ACC112 (cell line): Measurements from ENCODE around the gene AIM2.

Source experiments
- H2AFZ ChIP-seq: fragments of 200-600 bp; sonication (generic); one replicate; pipeline ENCODE4 v1.6.0; 2017; ENCODE audit warnings: antibody characterized with exemption, low read length; ENCODE audit not compliant: unreplicated experiment
- H3K27ac ChIP-seq: fragments of 200-600 bp; sonication (generic); 2 replicates; pipeline ENCODE4 v1.5.1; 2014; ENCODE audit warnings: low read depth, mild to moderate bottlenecking, antibody characterized with exemption, low read length, moderate library complexity
- H3K27me3 ChIP-seq: fragments of 200-600 bp; sonication (generic); 2 replicates; pipeline ENCODE4 v1.6.1; 2014; ENCODE audit warnings: mild to moderate bottlenecking, antibody characterized with exemption, low read length, moderate library complexity, mixed read lengths; ENCODE audit not compliant: insufficient read depth
- H3K36me3 ChIP-seq: fragments of 200-600 bp; sonication (generic); 2 replicates; pipeline ENCODE4 v1.6.1; 2016; ENCODE audit warnings: mild to moderate bottlenecking, antibody characterized with exemption, low read length, moderate library complexity, mixed read lengths; ENCODE audit not compliant: insufficient read depth
- H3K4me1 ChIP-seq: fragments of 200-600 bp; sonication (generic); one replicate; pipeline ENCODE4 v1.6.1; 2016; ENCODE audit warnings: low read length, mixed read lengths; ENCODE audit not compliant: insufficient read depth, unreplicated experiment, control insufficient read depth
- H3K4me3 ChIP-seq: fragments of 200-600 bp; sonication (generic); 2 replicates; pipeline ENCODE4 v1.5.1; 2014; ENCODE audit warnings: mild to moderate bottlenecking, low read depth, low read length
- H3K79me2 ChIP-seq: fragments of 200-600 bp; sonication (generic); one replicate; pipeline ENCODE4 v1.6.0; 2016; ENCODE audit warnings: low read length; ENCODE audit not compliant: control insufficient read depth, unreplicated experiment, insufficient read depth

The AIM2 gene

GRCh38 chr1:159079525-159079924, 3.0 kb upstream of the AIM2 start:
- H3K79me2 ChIP-seq = no peaks in the 10 kb centered on the region
- H3K4me3 ChIP-seq = no peak overlapping the region
- H3K36me3 ChIP-seq = no peaks in the 10 kb centered on the region
- H3K27ac ChIP-seq = no peak overlapping the region
- no peaks in the 10 kb centered on the region for H3K27me3 ChIP-seq
- no peak overlapping the region for H2AFZ ChIP-seq
- H3K4me1 ChIP-seq = peaks cover 11% of the 10 kb centered on the region

- Histone ChIP-seq H3K27ac (peak overlapping the region; percentile 19), H3K36me3 (no peaks in the 10 kb centered on the region), H3K4me1 (peaks cover 11% of the 10 kb centered on the region), H3K27me3 (no peaks in the 10 kb centered on the region), H2AFZ (peak overlapping the region; percentile 79), H3K4me3 (peak overlapping the region; percentile 48; the same call in 1 of the 2 replicates), H3K79me2 (no peaks in the 10 kb centered on the region)
These were observed 775 bp upstream of the AIM2 start for GRCh38 chr1:159077120-159077961.

GRCh38 chr1:159071970-159072582, 4.5 kb downstream of the AIM2 start:
- Histone ChIP-seq H3K79me2 (no peaks in the 10 kb centered on the region), H3K36me3 (no peaks in the 10 kb centered on the region), H2AFZ (no peak overlapping the region), H3K4me1 (peaks cover 15% of the 10 kb centered on the region), H3K27me3 (no peaks in the 10 kb centered on the region), H3K4me3 (no peak overlapping the region), H3K27ac (no peak overlapping the region)

- H3K4me1 ChIP-seq = peaks cover 7% of the 10 kb centered on the region
- no peak overlapping the region for H3K4me3 ChIP-seq
- H3K79me2 ChIP-seq = no peaks in the 10 kb centered on the region
- no peaks in the 10 kb centered on the region for H3K27me3 ChIP-seq
- no peak overlapping the region for H3K27ac ChIP-seq
- no peak overlapping the region for H2AFZ ChIP-seq
- H3K36me3 ChIP-seq = no peaks in the 10 kb centered on the region
These were observed 7.7 kb downstream of the AIM2 start for GRCh38 chr1:159068886-159069285.

- H3K79me2 ChIP-seq = no peaks in the 10 kb centered on the region
- peaks cover 7% of the 10 kb centered on the region for H3K4me1 ChIP-seq
- H3K27ac ChIP-seq = no peak overlapping the region
- H3K4me3 ChIP-seq = no peak overlapping the region
- peak overlapping the region; percentile 52 for H2AFZ ChIP-seq
- no peaks in the 10 kb centered on the region for H3K27me3 ChIP-seq
- no peaks in the 10 kb centered on the region for H3K36me3 ChIP-seq
These were observed 8.6 kb downstream of the AIM2 start for GRCh38 chr1:159067699-159068621.

- H3K4me3 ChIP-seq = no peak overlapping the region
- no peaks in the 10 kb centered on the region for H3K27me3 ChIP-seq
- no peak overlapping the region for H2AFZ ChIP-seq
- no peak overlapping the region for H3K27ac ChIP-seq
- H3K79me2 ChIP-seq = no peaks in the 10 kb centered on the region
- peaks cover 7% of the 10 kb centered on the region for H3K4me1 ChIP-seq
- H3K36me3 ChIP-seq = no peaks in the 10 kb centered on the region
These were observed 10.5 kb downstream of the AIM2 start for GRCh38 chr1:159066108-159066507.

- Histone ChIP-seq H3K4me3 (no peak overlapping the region), H3K4me1 (peaks cover 7% of the 10 kb centered on the region), H2AFZ (no peak overlapping the region), H3K36me3 (no peaks in the 10 kb centered on the region), H3K27me3 (no peaks in the 10 kb centered on the region), H3K27ac (no peak overlapping the region), H3K79me2 (no peaks in the 10 kb centered on the region)
These were observed 11.5 kb downstream of the AIM2 start for GRCh38 chr1:159065106-159065505.

GRCh38 chr1:159058751-159059150, 17.8 kb downstream of the AIM2 start:
- Histone ChIP-seq H3K27me3 (no peaks in the 10 kb centered on the region), H3K36me3 (peaks cover 22% of the 10 kb centered on the region), H3K4me3 (no peak overlapping the region), H2AFZ (no peak overlapping the region), H3K79me2 (no peaks in the 10 kb centered on the region), H3K4me1 (peaks cover 7% of the 10 kb centered on the region), H3K27ac (no peak overlapping the region)

GRCh38 chr1:159056069-159056698, 20.4 kb downstream of the AIM2 start:
- Histone ChIP-seq H3K36me3 (peaks cover 46% of the 10 kb centered on the region), H3K27me3 (no peaks in the 10 kb centered on the region), H2AFZ (no peak overlapping the region), H3K27ac (no peak overlapping the region), H3K4me1 (peaks cover 9% of the 10 kb centered on the region), H3K79me2 (no peaks in the 10 kb centered on the region), H3K4me3 (no peak overlapping the region)

GRCh38 chr1:159055181-159055641, 21.4 kb downstream of the AIM2 start:
- H3K79me2 ChIP-seq = no peaks in the 10 kb centered on the region
- no peak overlapping the region for H2AFZ ChIP-seq
- H3K4me3 ChIP-seq = no peak overlapping the region
- H3K4me1 ChIP-seq = peaks cover 9% of the 10 kb centered on the region
- no peaks in the 10 kb centered on the region for H3K27me3 ChIP-seq
- H3K27ac ChIP-seq = no peak overlapping the region
- peaks cover 55% of the 10 kb centered on the region for H3K36me3 ChIP-seq
